ENCODE results near the gene SPCS3. TPM values are rescaled to one million over a fixed set of nuclear protein-coding genes. Genes with fewer than 3 reads are reported as not detected.
A peak's percentile ranks its signal among the peaks of the same experiment; 100 is the strongest.

Gene SPCS3
- total RNA-seq, 1 donor from 2014 or later = 225 TPM

DNA sequence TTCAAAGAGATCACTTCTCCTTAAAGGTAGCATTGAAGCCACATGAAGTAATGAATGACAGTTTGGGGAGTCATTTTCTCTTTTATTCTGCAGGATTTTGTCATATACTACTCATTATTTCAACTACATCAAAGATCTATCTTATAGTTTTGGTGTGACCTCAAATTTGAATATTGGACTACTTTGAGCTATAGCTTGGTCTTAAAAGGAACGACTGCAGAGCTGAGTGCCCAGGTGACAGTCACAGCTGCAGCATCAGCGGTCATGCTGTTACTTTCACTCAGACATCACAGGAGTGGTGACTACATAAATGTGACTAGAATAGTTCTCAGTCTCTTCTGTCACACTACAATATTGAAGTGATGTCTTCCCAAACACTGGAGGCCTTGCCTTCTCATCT is 10.7 kb upstream of the SPCS3 start:
- Histone ChIP-seq H3K79me2 (ENCODE audit: insufficient read depth, low read length) (no peaks in the 10 kb centered on the region), H3K27ac (ENCODE audit: low read depth, low read length) (no peak overlapping the region), H3K4me3 (ENCODE audit: insufficient read depth, low read depth, low read length) (no peak overlapping the region), H3K27me3 (ENCODE audit: insufficient read depth, low read length) (no peaks in the 10 kb centered on the region), H3K4me1 (ENCODE audit: insufficient read depth, low read length) (no peaks in the 10 kb centered on the region), H2AFZ (ENCODE audit: low read depth, low read length) (no peak overlapping the region), H3K36me3 (ENCODE audit: insufficient read depth, low read length) (no peaks in the 10 kb centered on the region), H3K9ac (ENCODE audit: low read length) (no peak overlapping the region), H3K9me3 (ENCODE audit: insufficient read depth, low read depth, low read length) (no peaks in the 10 kb centered on the region), H4K20me1 (ENCODE audit: insufficient read depth, low read length) (no peaks in the 10 kb centered on the region), H3K4me2 (ENCODE audit: low read length) (no peak overlapping the region)
- FAIRE-seq (no peak), DNase-seq (ENCODE audit: low read depth) (no peak)
- Mint-ChIP-seq H3K27me3 (ENCODE audit: low read depth, unreplicated experiment) (no peaks in the 10 kb centered on the region), H3K36me3 (ENCODE audit: low read depth, unreplicated experiment) (no peaks in the 10 kb centered on the region), H3K9me3 (ENCODE audit: unreplicated experiment) (no peaks in the 10 kb centered on the region), H3K4me1 (ENCODE audit: low read depth, unreplicated experiment) (peaks cover 9% of the 10 kb centered on the region), H3K27ac (ENCODE audit: unreplicated experiment) (no peak overlapping the region), H3K4me3 (ENCODE audit: unreplicated experiment) (no peak overlapping the region)
- TF ChIP-seq EZH2 (IDR thresholded peaks at IDR 0.05; ENCODE audit: insufficient read depth, low read length) = no peak
- no peak for TF ChIP-seq CTCF (IDR thresholded peaks at IDR 0.05; ENCODE audit: insufficient read depth, low read depth, low read length)

DNA sequence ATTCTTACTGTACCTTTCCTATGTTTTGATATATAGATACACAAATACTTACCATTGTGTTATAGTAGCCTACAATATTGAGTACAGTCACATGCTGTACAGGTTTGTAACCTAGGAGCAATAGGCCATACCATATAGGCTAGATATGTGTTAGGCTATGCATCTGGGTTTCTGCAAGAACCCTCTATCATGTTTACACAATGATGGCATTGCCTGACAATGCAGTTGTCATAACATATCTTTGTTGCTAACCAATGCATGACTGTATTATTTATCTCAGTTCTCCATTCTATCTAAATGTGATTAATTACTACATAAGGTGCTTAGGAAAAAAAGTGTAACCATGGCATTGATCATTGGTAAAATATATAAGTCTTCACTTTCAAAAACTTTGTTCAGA is 10.0 kb upstream of the SPCS3 start:
- no peak overlapping the region for H3K4me2 ChIP-seq (ENCODE audit: low read length)
- Mint-ChIP-seq H3K4me1 (ENCODE audit: low read depth, unreplicated experiment) (peaks cover 4% of the 10 kb centered on the region), H3K9me3 (ENCODE audit: unreplicated experiment) (no peaks in the 10 kb centered on the region), H3K4me3 (ENCODE audit: unreplicated experiment) (no peak overlapping the region), H3K27me3 (ENCODE audit: low read depth, unreplicated experiment) (no peaks in the 10 kb centered on the region), H3K36me3 (ENCODE audit: low read depth, unreplicated experiment) (no peaks in the 10 kb centered on the region), H3K27ac (ENCODE audit: unreplicated experiment) (no peak overlapping the region)
- H3K4me3 ChIP-seq (ENCODE audit: insufficient read depth, low read depth, low read length) = no peak overlapping the region
- no peaks in the 10 kb centered on the region for H3K4me1 ChIP-seq (ENCODE audit: insufficient read depth, low read length)
- no peak overlapping the region for H3K9ac ChIP-seq (ENCODE audit: low read length)
- no peaks in the 10 kb centered on the region for H3K27me3 ChIP-seq (ENCODE audit: insufficient read depth, low read length)
- H4K20me1 ChIP-seq (ENCODE audit: insufficient read depth, low read length) = no peaks in the 10 kb centered on the region
- H3K27ac ChIP-seq (ENCODE audit: low read depth, low read length) = no peak overlapping the region
- DNase-seq (ENCODE audit: low read depth) = no peak
- H2AFZ ChIP-seq (ENCODE audit: low read depth, low read length) = no peak overlapping the region
- H3K9me3 ChIP-seq (ENCODE audit: insufficient read depth, low read depth, low read length) = no peaks in the 10 kb centered on the region
- H3K79me2 ChIP-seq (ENCODE audit: insufficient read depth, low read length) = no peaks in the 10 kb centered on the region
- FAIRE-seq = peak; percentile 29
- H3K36me3 ChIP-seq (ENCODE audit: insufficient read depth, low read length) = no peaks in the 10 kb centered on the region
- TF ChIP-seq EZH2 (IDR thresholded peaks at IDR 0.05; ENCODE audit: insufficient read depth, low read length) (no peak), CTCF (IDR thresholded peaks at IDR 0.05; ENCODE audit: insufficient read depth, low read depth, low read length) (no peak)

DNA sequence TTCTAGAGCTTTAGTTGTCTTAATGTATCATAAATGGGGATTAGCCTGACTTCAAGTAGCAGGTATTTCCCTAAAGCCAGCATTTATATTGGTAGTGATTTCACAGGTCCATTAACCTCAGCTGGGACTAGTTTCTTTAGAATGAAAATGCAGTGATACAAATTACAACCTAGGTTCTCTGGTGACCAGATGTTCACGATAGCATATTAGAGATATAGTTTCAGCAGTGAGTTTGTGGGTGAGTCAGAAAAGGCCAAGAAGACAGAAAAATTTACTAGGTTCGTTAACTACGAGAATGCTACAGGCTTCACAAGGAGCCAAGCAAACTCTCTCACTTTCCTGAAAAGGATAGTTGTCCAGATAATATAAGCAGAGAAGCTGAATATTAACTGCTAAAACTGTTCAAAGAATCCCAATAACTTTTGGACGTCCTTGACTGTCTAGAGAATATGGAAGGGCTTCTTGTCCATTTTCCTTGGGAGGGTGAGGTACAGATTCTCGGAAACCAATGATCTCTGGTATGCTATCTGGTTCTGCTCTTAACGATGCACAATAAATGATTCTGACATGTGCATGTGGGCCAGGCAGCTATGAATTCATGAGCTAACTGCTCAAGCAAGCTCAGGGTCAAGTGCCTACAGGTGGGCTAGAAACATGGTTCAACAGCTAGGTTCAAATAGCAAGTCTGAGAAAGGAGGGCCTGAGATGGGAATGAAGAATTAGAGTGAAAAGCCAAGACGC is 6.0 kb upstream of the SPCS3 start:
- Mint-ChIP-seq H3K4me3 (ENCODE audit: unreplicated experiment) (no peak overlapping the region), H3K4me1 (ENCODE audit: low read depth, unreplicated experiment) (peaks cover 1% of the 10 kb centered on the region), H3K9me3 (ENCODE audit: unreplicated experiment) (no peaks in the 10 kb centered on the region), H3K36me3 (ENCODE audit: low read depth, unreplicated experiment) (peaks cover 2% of the 10 kb centered on the region), H3K27ac (ENCODE audit: unreplicated experiment) (no peak overlapping the region), H3K27me3 (ENCODE audit: low read depth, unreplicated experiment) (no peaks in the 10 kb centered on the region)
- Histone ChIP-seq H4K20me1 (ENCODE audit: insufficient read depth, low read length) (no peaks in the 10 kb centered on the region), H3K79me2 (ENCODE audit: insufficient read depth, low read length) (no peaks in the 10 kb centered on the region), H3K27ac (ENCODE audit: low read depth, low read length) (no peak overlapping the region), H3K9me3 (ENCODE audit: insufficient read depth, low read depth, low read length) (no peaks in the 10 kb centered on the region), H2AFZ (ENCODE audit: low read depth, low read length) (no peak overlapping the region), H3K4me1 (ENCODE audit: insufficient read depth, low read length) (no peaks in the 10 kb centered on the region), H3K27me3 (ENCODE audit: insufficient read depth, low read length) (no peaks in the 10 kb centered on the region), H3K4me3 (ENCODE audit: insufficient read depth, low read depth, low read length) (no peak overlapping the region), H3K4me2 (ENCODE audit: low read length) (no peak overlapping the region), H3K36me3 (ENCODE audit: insufficient read depth, low read length) (no peaks in the 10 kb centered on the region), H3K9ac (ENCODE audit: low read length) (no peak overlapping the region)
- DNase-seq (ENCODE audit: low read depth) (no peak), FAIRE-seq (no peak)
- no peak for TF ChIP-seq EZH2 (IDR thresholded peaks at IDR 0.05; ENCODE audit: insufficient read depth, low read length)
- no peak for TF ChIP-seq CTCF (IDR thresholded peaks at IDR 0.05; ENCODE audit: insufficient read depth, low read depth, low read length)
